ENCODE measurements around the gene APOBEC4. TPM values are rescaled to one million over a fixed set of nuclear protein-coding genes. Genes with fewer than 3 reads are reported as not detected.

The APOBEC4 gene
- total RNA-seq, 1 experiment from 2014 or later, result not detected

- TF ChIP-seq REST (IDR thresholded peaks at IDR 0.05; ENCODE audit: insufficient read depth in 1 of 2, low read depth in 2 of 2, low read length in 1 of 2) (no peak), POLR2AphosphoS5 (IDR thresholded peaks at IDR 0.05; ENCODE audit: low read depth, low read length) (no peak), SIN3A (IDR thresholded peaks at IDR 0.05; ENCODE audit: borderline replicate concordance, insufficient read depth, low read depth, low read length) (no peak), CTCF (IDR thresholded peaks at IDR 0.05) (no peak), TCF7L2 (IDR thresholded peaks at IDR 0.05; ENCODE audit: low read depth, low read length) (no peak)
- ChIA-PET CTCF (no interaction called here), POLR2A (no interaction called here)
- no TSS peak for BruUV-seq (replicated peaks)
- Histone ChIP-seq H3K9me3 (ENCODE audit: control insufficient read depth, insufficient read depth, low read depth, low read length) (no peaks in the 10 kb centered on the region), H3K27ac (ENCODE audit: low read length) (no peak overlapping the region), H3K4me1 (ENCODE audit: control insufficient read depth, insufficient read depth, low read length) (no peaks in the 10 kb centered on the region), H3K4me3 (ENCODE audit: low read depth in 2 of 2, low read length in 2 of 2) (no peak overlapping the region), H3K36me3 (ENCODE audit: control insufficient read depth, insufficient read depth, low read length) (no peaks in the 10 kb centered on the region), H3K27me3 (ENCODE audit: control insufficient read depth, insufficient read depth, low read length) (no peaks in the 10 kb centered on the region)
- intact Hi-C loops (cut with micrococcal nuclease; ENCODE audit: unreplicated experiment), result no loop called here
- in situ Hi-C loops (cut with HindIII; ENCODE audit: low pct_unique_long_range_greater_than_20kb, low sequenced_read_pairs), result no loop called here
- DNase-seq (ENCODE audit: low read depth, low spot score) (no peak), ATAC-seq (no peak)
Observed at GRCh38 chr1:183604038-183604808, 48.9 kb downstream of the APOBEC4 start.

- ChIA-PET POLR2A (no interaction called here), CTCF (no interaction called here)
- no peaks in the 10 kb centered on the region for H3K4me1 ChIP-seq (ENCODE audit: control insufficient read depth, insufficient read depth, low read length)
- TF ChIP-seq POLR2AphosphoS5 (IDR thresholded peaks at IDR 0.05; ENCODE audit: low read depth, low read length) (no peak), SIN3A (IDR thresholded peaks at IDR 0.05; ENCODE audit: borderline replicate concordance, insufficient read depth, low read depth, low read length) (no peak), TCF7L2 (IDR thresholded peaks at IDR 0.05; ENCODE audit: low read depth, low read length) (no peak), REST (IDR thresholded peaks at IDR 0.05; ENCODE audit: insufficient read depth in 1 of 2, low read depth in 2 of 2, low read length in 1 of 2) (no peak), CTCF (IDR thresholded peaks at IDR 0.05) (no peak)
- H3K27me3 ChIP-seq (ENCODE audit: control insufficient read depth, insufficient read depth, low read length), result no peaks in the 10 kb centered on the region
- no peak for DNase-seq (ENCODE audit: low read depth, low spot score)
- no peak overlapping the region for H3K4me3 ChIP-seq (ENCODE audit: low read depth in 2 of 2, low read length in 2 of 2)
- intact Hi-C loops (cut with micrococcal nuclease; ENCODE audit: unreplicated experiment), result no loop called here
- H3K36me3 ChIP-seq (ENCODE audit: control insufficient read depth, insufficient read depth, low read length), result no peaks in the 10 kb centered on the region
- in situ Hi-C loops (cut with HindIII; ENCODE audit: low pct_unique_long_range_greater_than_20kb, low sequenced_read_pairs), result no loop called here
- no TSS peak for BruUV-seq (replicated peaks)
- no peaks in the 10 kb centered on the region for H3K9me3 ChIP-seq (ENCODE audit: control insufficient read depth, insufficient read depth, low read depth, low read length)
- no peak overlapping the region for H3K27ac ChIP-seq (ENCODE audit: low read length)
- ATAC-seq, result no peak
Observed at GRCh38 chr1:183602510-183602909, 50.6 kb downstream of the APOBEC4 start.

Measured in Panc1 (cell line).